HEK293T (cell line): ENCODE measurements around the gene H2BW2.

Experiments
- CTCF ChIA-PET: fragments of 350-600 bp; formaldehyde crosslinking; extraction: SDS; loops from one replicate; lab custom pipeline; 2021; ENCODE audit warnings: antibody characterized with exemption, inconsistent platforms; lab: Yijun Ruan, JAX
- POLR2A ChIA-PET: fragments of 350-600 bp; formaldehyde crosslinking; extraction: SDS; loops from one replicate; lab custom pipeline; 2020; ENCODE audit warnings: antibody characterized with exemption, inconsistent platforms; lab: Yijun Ruan, JAX
- DNase-seq: peaks from one replicate; pipeline ENCODE4 v3.0.0; 2012; ENCODE audit warnings: mixed read lengths; ENCODE audit errors: extremely low spot score
- ARNT ChIP-seq: fragments of 450-650 bp; IDR thresholded peaks from 2 replicates; pipeline ENCODE4 v1.6.1; 2017; ENCODE audit warnings: mild to moderate bottlenecking
- BHLHE40 ChIP-seq: fragments of 450-650 bp; IDR thresholded peaks from 2 replicates; pipeline ENCODE4 v1.6.1; 2016; ENCODE audit warnings: mild to moderate bottlenecking, moderate library complexity, borderline replicate concordance
- CTBP1 ChIP-seq: fragments of 450-650 bp; IDR thresholded peaks from 2 replicates; pipeline ENCODE4 v1.6.1; 2016; ENCODE audit warnings: borderline replicate concordance
- ELF4 ChIP-seq: fragments of 450-650 bp; IDR thresholded peaks from 2 replicates; pipeline ENCODE4 v1.6.1; 2017; ENCODE audit warnings: antibody characterized with exemption
- FOXA1 ChIP-seq: fragments of 450-650 bp; IDR thresholded peaks from 2 replicates; pipeline ENCODE4 v1.6.1; 2016; ENCODE audit warnings: mild to moderate bottlenecking
- FOXK2 ChIP-seq: fragments of 450-650 bp; IDR thresholded peaks from 2 replicates; pipeline ENCODE4 v1.6.1; 2016; ENCODE audit warnings: mild to moderate bottlenecking
- HDGF ChIP-seq: fragments of 450-650 bp; IDR thresholded peaks from 2 replicates; pipeline ENCODE4 v1.6.1; 2017; ENCODE audit warnings: antibody characterized with exemption, borderline replicate concordance
- L3MBTL2 ChIP-seq: fragments of 450-650 bp; conservative IDR thresholded peaks from 2 replicates; pipeline ENCODE4 v1.6.1; 2016; ENCODE audit warnings: mild to moderate bottlenecking
- PKNOX1 ChIP-seq: fragments of 450-650 bp; IDR thresholded peaks from 2 replicates; pipeline ENCODE4 v1.6.1; 2016
- SP1 ChIP-seq: fragments of 450-650 bp; IDR thresholded peaks from 2 replicates; pipeline ENCODE4 v1.6.1; 2017
- TARDBP ChIP-seq: fragments of 450-650 bp; IDR thresholded peaks from 2 replicates; pipeline ENCODE4 v1.6.1; 2016

Gene H2BW2

GRCh38 chrX:104084534-104085277 is 45.0 kb downstream of the H2BW2 start:
- ChIA-PET CTCF (no interaction called here), POLR2A (no interaction called here)
- DNase-seq, result no peak
- no peak for TF ChIP-seq SP1

GRCh38 chrX:104085477-104085876 is 45.7 kb downstream of the H2BW2 start:
- no peak for DNase-seq
- ChIA-PET POLR2A (no interaction called here), CTCF (no interaction called here)
- TF ChIP-seq ARNT (no peak), HDGF (no peak), L3MBTL2 (no peak)

GRCh38 chrX:104085919-104086318 is 46.2 kb downstream of the H2BW2 start:
- no peak for DNase-seq
- TF ChIP-seq TARDBP (no peak), SP1 (no peak), HDGF (no peak), ARNT (no peak), PKNOX1 (no peak), BHLHE40 (no peak), FOXA1 (no peak), FOXK2 (no peak), ELF4 (no peak), CTBP1 (no peak)
- POLR2A ChIA-PET, result no interaction called here
- CTCF ChIA-PET, result no interaction called here
